GM18505 (cell line): ENCODE measurements around the gene UBAC1.
"Not testable (repeated sequence)": the region's sequence is repeated elsewhere in the genome, so short reads cannot be mapped to it uniquely, and the experiment has no call there.

Source experiments
- ATAC-seq: cut with Tn5 transposase; IDR thresholded peaks from one replicate; pipeline ENCODE4 v1.9.1; 2021; ENCODE audit not compliant: unreplicated experiment
- POLR2A ChIP-seq: IDR thresholded peaks from 4 replicates; pipeline ENCODE4 v1.6.1; 2011; ENCODE audit warnings: borderline replicate concordance; ENCODE audit not compliant: insufficient read depth, insufficient read length; ENCODE audit errors: extremely low read depth

UBAC1 gene

GRCh38 chr9:135978642-135979546 is 17.7 kb upstream of the UBAC1 start:
- TF ChIP-seq POLR2A = no peak
- ATAC-seq = no peak

- no peak for TF ChIP-seq POLR2A
Measured at GRCh38 chr9:135976944-135977343, 15.8 kb upstream of the UBAC1 start.

GRCh38 chr9:135976531-135976930 is 15.4 kb upstream of the UBAC1 start:
- no peak for TF ChIP-seq POLR2A
- ATAC-seq = no peak

More at GRCh38 chr9:135976944-135977343, 15.8 kb upstream of the UBAC1 start:
- no peak for ATAC-seq

GRCh38 chr9:135975834-135976233 is 14.7 kb upstream of the UBAC1 start:
- no peak for TF ChIP-seq POLR2A
- no peak for ATAC-seq

- TF ChIP-seq POLR2A = no peak
- ATAC-seq = no peak
Measured at GRCh38 chr9:135974220-135974573, 13.0 kb upstream of the UBAC1 start.

GRCh38 chr9:135973277-135974219 is 12.4 kb upstream of the UBAC1 start:
- ATAC-seq = no peak
- no peak for TF ChIP-seq POLR2A

- no peak for TF ChIP-seq POLR2A
- no peak for ATAC-seq
Measured at GRCh38 chr9:135971892-135972291, 10.7 kb upstream of the UBAC1 start.

GRCh38 chr9:135971111-135971766 is 10.1 kb upstream of the UBAC1 start:
- ATAC-seq = no peak
- TF ChIP-seq POLR2A = no peak

- TF ChIP-seq POLR2A = no peak
Measured at GRCh38 chr9:135970128-135970815, 9.1 kb upstream of the UBAC1 start.

GRCh38 chr9:135969064-135969683 is 8.0 kb upstream of the UBAC1 start:
- no peak for ATAC-seq
- no peak for TF ChIP-seq POLR2A

More at GRCh38 chr9:135970128-135970815, 9.1 kb upstream of the UBAC1 start:
- ATAC-seq = no peak

GRCh38 chr9:135968601-135969000 is 7.4 kb upstream of the UBAC1 start:
- no peak for ATAC-seq
- TF ChIP-seq POLR2A = no peak

GRCh38 chr9:135968083-135968476 is 6.9 kb upstream of the UBAC1 start:
- ATAC-seq = no peak
- no peak for TF ChIP-seq POLR2A

GRCh38 chr9:135966916-135967260 is 5.7 kb upstream of the UBAC1 start:
- not testable (repeated sequence) for ATAC-seq
